ENCODE results near the gene TMPRSS4.

Gene TMPRSS4

GRCh38 chr11:118136341-118136740 lies 59.5 kb downstream of the TMPRSS4 start:
- no peak for DNase-seq

GRCh38 chr11:118136801-118137200 lies 59.9 kb downstream of the TMPRSS4 start:
- no peak for DNase-seq

GRCh38 chr11:118138839-118139420 lies 62.1 kb downstream of the TMPRSS4 start:
- no peak for DNase-seq

- DNase-seq = no peak
Measured at GRCh38 chr11:118139578-118139977, 62.7 kb downstream of the TMPRSS4 start.

GRCh38 chr11:118142081-118142480 lies 65.2 kb downstream of the TMPRSS4 start:
- no peak for DNase-seq

- DNase-seq = peak in 1 of 5 experiments; percentile 38
Measured at GRCh38 chr11:118142809-118143208, 65.9 kb downstream of the TMPRSS4 start.

- DNase-seq = no peak
Measured at GRCh38 chr11:118143661-118144185, 66.8 kb downstream of the TMPRSS4 start.

- DNase-seq = no peak
Measured at GRCh38 chr11:118144301-118145268, 67.7 kb downstream of the TMPRSS4 start.

- peak; percentile 74 to 84 (median 78) for DNase-seq
Measured at GRCh38 chr11:118145285-118146227, 68.7 kb downstream of the TMPRSS4 start.

- DNase-seq = no peak
Measured at GRCh38 chr11:118146554-118146953, 69.7 kb downstream of the TMPRSS4 start.

GRCh38 chr11:118147502-118147901 lies 70.6 kb downstream of the TMPRSS4 start:
- no peak for DNase-seq

GRCh38 chr11:118148240-118148639 lies 71.4 kb downstream of the TMPRSS4 start:
- DNase-seq = no peak

GRCh38 chr11:118148856-118149255 lies 72.0 kb downstream of the TMPRSS4 start:
- DNase-seq = no peak

- no peak for DNase-seq
Measured at GRCh38 chr11:118149493-118149892, 72.6 kb downstream of the TMPRSS4 start.

- no peak for DNase-seq
Measured at GRCh38 chr11:118151431-118151830, 74.6 kb downstream of the TMPRSS4 start.

- DNase-seq = no peak
Measured at GRCh38 chr11:118152020-118152551, 75.2 kb downstream of the TMPRSS4 start.

- peak in 1 of 5 experiments; percentile 24 for DNase-seq
Measured at GRCh38 chr11:118152552-118153471, 75.9 kb downstream of the TMPRSS4 start, which contains the start of gene SCN4B. SCN4B (minus strand) TSS chr11:118152823; CDS start chr11:118152673, 150 bp downstream.

- no peak for DNase-seq
Measured at GRCh38 chr11:118153516-118153915, 76.6 kb downstream of the TMPRSS4 start.

GRCh38 chr11:118153976-118154375 lies 77.1 kb downstream of the TMPRSS4 start:
- no peak for DNase-seq

GRCh38 chr11:118154641-118155040 lies 77.8 kb downstream of the TMPRSS4 start:
- DNase-seq = no peak
